Measurements from ENCODE around the gene MCIDAS.

Gene MCIDAS

GRCh38 chr5:55222092-55222984 is 4.8 kb downstream of the MCIDAS start:
- no peak for DNase-seq

GRCh38 chr5:55220433-55221185 is 6.5 kb downstream of the MCIDAS start:
- DNase-seq: no peak

- DNase-seq: no peak
Measured at GRCh38 chr5:55219770-55220169, 7.3 kb downstream of the MCIDAS start.

- peak; percentile 90 for DNase-seq
Measured at GRCh38 chr5:55218967-55219366, 8.1 kb downstream of the MCIDAS start.

- DNase-seq: no peak
Measured at GRCh38 chr5:55211184-55211874, 15.8 kb downstream of the MCIDAS start.

- DNase-seq: no peak
Measured at GRCh38 chr5:55205001-55205400, 22.1 kb downstream of the MCIDAS start.

GRCh38 chr5:55191165-55191564 is 36.0 kb downstream of the MCIDAS start:
- DNase-seq: no peak

GRCh38 chr5:55188656-55189540 is 38.2 kb downstream of the MCIDAS start:
- peak; percentile 62 for DNase-seq

- peak; percentile 36 for DNase-seq
Measured at GRCh38 chr5:55187370-55187769, 39.7 kb downstream of the MCIDAS start.

- no peak for DNase-seq
Measured at GRCh38 chr5:55180016-55180415, 47.1 kb downstream of the MCIDAS start.

GRCh38 chr5:55177078-55177477 is 50.0 kb downstream of the MCIDAS start:
- DNase-seq: no peak

- DNase-seq: peak; percentile 84
Measured at GRCh38 chr5:55176176-55176818, 50.8 kb downstream of the MCIDAS start.

- no peak for DNase-seq
Measured at GRCh38 chr5:55175781-55176175, 51.3 kb downstream of the MCIDAS start.

- DNase-seq: no peak
Measured at GRCh38 chr5:55173687-55174230, 53.4 kb downstream of the MCIDAS start.

GRCh38 chr5:55172937-55173686 is 54.0 kb downstream of the MCIDAS start, which contains the start of gene CDC20B:
TSS of gene CDC20B (minus strand) at chr5:55173177. CDS start at chr5:55173000, 177 bp downstream.
- peak; percentile 88 for DNase-seq

GRCh38 chr5:55172051-55172899 is 54.8 kb downstream of the MCIDAS start:
- peak; percentile 89 for DNase-seq

GRCh38 chr5:55171471-55171870 is 55.6 kb downstream of the MCIDAS start:
- DNase-seq: no peak
